ENCODE results near the gene DSG2. TPM values are rescaled to one million over a fixed set of nuclear protein-coding genes. Genes with fewer than 3 reads are reported as not detected.

DSG2 gene
- total RNA-seq, 2 experiments from 2014 or later = 0.41 to 0.43 TPM

GRCh38 chr18:31596081-31596872, 98.3 kb downstream of the DSG2 start:
- ChIA-PET CTCF (no interaction called here), POLR2A (no interaction called here)
- Mint-ChIP-seq H3K36me3 (ENCODE audit: low read depth) (no peaks in the 10 kb centered on the region), H3K4me1 (ENCODE audit: low read depth) (no peaks in the 10 kb centered on the region), H3K27ac (no peak overlapping the region), H3K4me3 (no peak overlapping the region), H3K9me3 (no peaks in the 10 kb centered on the region), H3K27me3 (no peaks in the 10 kb centered on the region)
- DNase-seq = no peak
- intact Hi-C loops (cut with micrococcal nuclease) = no loop called here
- no peak for TF ChIP-seq CTCF (IDR thresholded peaks at IDR 0.05)
- no peak for ATAC-seq

GRCh38 chr18:31598021-31598805, 100.2 kb downstream of the DSG2 start:
- CTCF ChIA-PET = no interaction called here
- H3K4me3 Mint-ChIP-seq = no peak overlapping the region

More at GRCh38 chr18:31598021-31598805, 100.2 kb downstream of the DSG2 start:
- ATAC-seq (no peak), DNase-seq (no peak)
- POLR2A ChIA-PET = no interaction called here
- Mint-ChIP-seq H3K27ac (no peak overlapping the region), H3K36me3 (ENCODE audit: low read depth) (no peaks in the 10 kb centered on the region), H3K9me3 (no peaks in the 10 kb centered on the region), H3K4me1 (ENCODE audit: low read depth) (no peaks in the 10 kb centered on the region), H3K27me3 (no peaks in the 10 kb centered on the region)
- no peak for TF ChIP-seq CTCF (IDR thresholded peaks at IDR 0.05)
- intact Hi-C loops (cut with micrococcal nuclease) = no loop called here

Other genes with a start within 250 kb of the DSG2 start
- gene DSG1, start 180.0 kb upstream of the DSG2 start, total RNA-seq = not detected
- gene DSG4, start 121.4 kb upstream of the DSG2 start, total RNA-seq = not detected
- gene DSG3, start 50.4 kb upstream of the DSG2 start, total RNA-seq = not detected
- not detected for gene TTR, start 93.7 kb downstream of the DSG2 start, total RNA-seq
- 1 to 10 TPM; 1.7 to 2.4 TPM for gene B4GALT6, start 186.4 kb downstream of the DSG2 start, total RNA-seq